GM08714 (cell line): ENCODE measurements around the gene NEGR1.

Source experiments
- H3K4me3 ChIP-seq: fragments of 200-500 bp; sonication (Bioruptor generic); 2 replicates; pipeline ENCODE4 v1.5.1; 2014; ENCODE audit warnings: mild to moderate bottlenecking, low read length, inconsistent platforms
- ZNF274 ChIP-seq: IDR thresholded peaks from 2 replicates; pipeline ENCODE4 v1.6.1; 2012; ENCODE audit warnings: mild to moderate bottlenecking, low read depth, low read length

Gene NEGR1

GRCh38 chr1:72060466-72061245 is 221.7 kb downstream of the NEGR1 start:
- no peak overlapping the region for H3K4me3 ChIP-seq
- no peak for TF ChIP-seq ZNF274

- no peak for TF ChIP-seq ZNF274
- H3K4me3 ChIP-seq: no peak overlapping the region
Measured at GRCh38 chr1:72056516-72056915, 225.8 kb downstream of the NEGR1 start.

- no peak overlapping the region for H3K4me3 ChIP-seq
- no peak for TF ChIP-seq ZNF274
Measured at GRCh38 chr1:72051538-72051937, 230.8 kb downstream of the NEGR1 start.

GRCh38 chr1:72050551-72050950 is 231.8 kb downstream of the NEGR1 start:
- no peak for TF ChIP-seq ZNF274
- no peak overlapping the region for H3K4me3 ChIP-seq

GRCh38 chr1:72037745-72038343 is 244.5 kb downstream of the NEGR1 start:
- no peak overlapping the region for H3K4me3 ChIP-seq
- no peak for TF ChIP-seq ZNF274

- no peak overlapping the region for H3K4me3 ChIP-seq
- TF ChIP-seq ZNF274: no peak
Measured at GRCh38 chr1:72034827-72035226, 247.5 kb downstream of the NEGR1 start.

GRCh38 chr1:72023063-72023930 is 259.0 kb downstream of the NEGR1 start:
- H3K4me3 ChIP-seq: no peak overlapping the region
- TF ChIP-seq ZNF274: no peak

- no peak overlapping the region for H3K4me3 ChIP-seq
- no peak for TF ChIP-seq ZNF274
Measured at GRCh38 chr1:72018562-72018961, 263.8 kb downstream of the NEGR1 start.

- no peak overlapping the region for H3K4me3 ChIP-seq
- TF ChIP-seq ZNF274: no peak
Measured at GRCh38 chr1:72015006-72015405, 267.3 kb downstream of the NEGR1 start.

- H3K4me3 ChIP-seq: no peak overlapping the region
- TF ChIP-seq ZNF274: no peak
Measured at GRCh38 chr1:72013161-72013560, 269.2 kb downstream of the NEGR1 start.

GRCh38 chr1:72011721-72012120 is 270.6 kb downstream of the NEGR1 start:
- no peak for TF ChIP-seq ZNF274

GRCh38 chr1:72010094-72010431 is 272.3 kb downstream of the NEGR1 start:
- H3K4me3 ChIP-seq: no peak overlapping the region
- TF ChIP-seq ZNF274: no peak

More at GRCh38 chr1:72011721-72012120, 270.6 kb downstream of the NEGR1 start:
- H3K4me3 ChIP-seq: no peak overlapping the region

GRCh38 chr1:72009173-72010093 is 272.9 kb downstream of the NEGR1 start:
- TF ChIP-seq ZNF274: no peak
- H3K4me3 ChIP-seq: no peak overlapping the region

GRCh38 chr1:72007312-72007711 is 275.0 kb downstream of the NEGR1 start:
- TF ChIP-seq ZNF274: no peak
- no peak overlapping the region for H3K4me3 ChIP-seq
